WERI-Rb-1 (cell line): ENCODE data around the gene STXBP4.

Source experiments
- DNase-seq: peaks from one replicate; pipeline ENCODE4 v3.0.0-alpha.2; 2020
- H3K27ac ChIP-seq: fragments of 250-450 bp; sonication (Bioruptor Pico); 2 replicates; pipeline ENCODE4 v1.5.1; 2020; ENCODE audit warnings: mild to moderate bottlenecking, moderate library complexity
- H3K27me3 ChIP-seq: fragments of 250-450 bp; sonication (Bioruptor Pico); 2 replicates; pipeline ENCODE4 v1.5.1; 2021; ENCODE audit warnings: mild to moderate bottlenecking, low read depth, moderate library complexity; ENCODE audit not compliant: insufficient read depth, severe bottlenecking
- H3K36me3 ChIP-seq: fragments of 250-450 bp; sonication (Bioruptor Pico); 2 replicates; pipeline ENCODE4 v1.5.1; 2020; ENCODE audit warnings: mild to moderate bottlenecking, moderate library complexity
- H3K4me3 ChIP-seq: 2 replicates; pipeline ENCODE4 v1.5.1; 2011; ENCODE audit warnings: low read depth, mild to moderate bottlenecking, control low read depth, low read length
- H3K9me3 ChIP-seq: fragments of 250-450 bp; sonication (Bioruptor Pico); 2 replicates; pipeline ENCODE4 v1.5.1; 2021; ENCODE audit warnings: mild to moderate bottlenecking, moderate library complexity; ENCODE audit not compliant: severe bottlenecking
- CTCF ChIP-seq: IDR thresholded peaks from 2 replicates; pipeline ENCODE4 v1.5.1; 2011; ENCODE audit warnings: low read depth, mild to moderate bottlenecking, control low read depth, inconsistent platforms, low read length

Gene STXBP4

GRCh38 chr17:54971901-54972300 is 3.3 kb downstream of the STXBP4 start:
- no peak overlapping the region for H3K27ac ChIP-seq
- H3K4me3 ChIP-seq = no peak overlapping the region
- H3K36me3 ChIP-seq = peaks cover 4% of the 10 kb centered on the region
- no peaks in the 10 kb centered on the region for H3K9me3 ChIP-seq
- no peak for DNase-seq
- no peak for TF ChIP-seq CTCF
- H3K27me3 ChIP-seq = no peaks in the 10 kb centered on the region

DNA sequence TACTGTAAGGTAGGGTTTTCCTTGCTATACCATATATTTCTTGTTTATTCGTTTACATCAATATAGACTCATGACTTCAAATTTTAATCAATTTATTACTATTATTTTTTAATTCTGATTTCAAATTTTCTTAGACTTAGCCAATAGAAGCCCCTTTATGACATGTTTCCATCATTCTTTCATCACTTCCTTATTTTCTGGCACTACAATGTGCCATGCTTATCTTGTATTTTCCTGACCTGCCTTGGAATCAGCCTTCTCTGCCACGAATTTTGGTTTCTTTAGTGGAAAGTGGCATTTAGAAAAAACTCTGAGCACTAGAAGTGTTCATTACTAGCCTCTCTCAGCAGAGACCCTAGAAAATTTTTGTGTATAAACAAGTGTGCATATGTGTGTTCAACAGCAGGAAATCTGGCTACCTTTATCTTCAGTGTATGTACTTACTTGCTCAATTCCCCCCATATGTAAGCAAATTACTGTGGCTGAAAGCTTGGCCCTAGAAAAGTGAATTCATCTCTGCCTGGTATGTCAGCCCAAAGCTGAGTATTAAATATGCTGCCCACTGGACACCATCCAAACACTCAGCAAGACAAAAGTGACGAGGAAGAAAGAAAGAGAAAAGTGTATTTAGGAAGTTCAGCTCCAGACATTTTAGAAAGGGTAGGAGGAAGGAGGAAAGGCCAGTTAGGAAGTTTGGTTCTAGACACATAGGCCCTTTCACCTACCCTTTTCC is 4.0 kb downstream of the STXBP4 start:
- Histone ChIP-seq H3K4me3 (no peak overlapping the region), H3K27ac (no peak overlapping the region), H3K9me3 (no peaks in the 10 kb centered on the region), H3K36me3 (peaks cover 4% of the 10 kb centered on the region), H3K27me3 (no peaks in the 10 kb centered on the region)
- no peak for DNase-seq
- no peak for TF ChIP-seq CTCF

GRCh38 chr17:54974759-54975158 is 6.2 kb downstream of the STXBP4 start:
- no peak for DNase-seq
- no peaks in the 10 kb centered on the region for H3K27me3 ChIP-seq
- no peak for TF ChIP-seq CTCF
- H3K27ac ChIP-seq = no peak overlapping the region
- H3K36me3 ChIP-seq = no peaks in the 10 kb centered on the region
- no peak overlapping the region for H3K4me3 ChIP-seq
- no peaks in the 10 kb centered on the region for H3K9me3 ChIP-seq

DNA sequence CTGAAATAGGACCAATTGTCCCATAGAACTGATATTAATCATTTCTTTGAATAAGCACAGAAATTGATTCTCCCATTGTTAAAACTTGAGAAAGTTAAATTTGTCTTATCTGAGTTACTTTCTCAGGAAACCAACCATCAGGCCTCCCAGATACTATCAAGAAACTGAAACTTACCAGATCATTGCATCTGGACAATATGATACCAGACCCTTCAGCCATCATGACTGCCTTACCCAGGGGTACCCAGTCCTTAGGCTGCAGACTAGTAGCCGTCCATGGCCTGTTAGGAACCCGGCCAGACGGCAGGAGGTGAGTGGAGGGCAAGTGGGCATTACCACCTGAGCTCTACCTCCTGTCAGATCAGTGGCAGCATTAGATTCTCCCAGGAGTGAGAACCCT is 7.8 kb downstream of the STXBP4 start:
- Histone ChIP-seq H3K27me3 (no peaks in the 10 kb centered on the region), H3K27ac (no peak overlapping the region), H3K36me3 (no peaks in the 10 kb centered on the region), H3K4me3 (no peak overlapping the region), H3K9me3 (no peaks in the 10 kb centered on the region)
- DNase-seq = no peak
- no peak for TF ChIP-seq CTCF

DNA sequence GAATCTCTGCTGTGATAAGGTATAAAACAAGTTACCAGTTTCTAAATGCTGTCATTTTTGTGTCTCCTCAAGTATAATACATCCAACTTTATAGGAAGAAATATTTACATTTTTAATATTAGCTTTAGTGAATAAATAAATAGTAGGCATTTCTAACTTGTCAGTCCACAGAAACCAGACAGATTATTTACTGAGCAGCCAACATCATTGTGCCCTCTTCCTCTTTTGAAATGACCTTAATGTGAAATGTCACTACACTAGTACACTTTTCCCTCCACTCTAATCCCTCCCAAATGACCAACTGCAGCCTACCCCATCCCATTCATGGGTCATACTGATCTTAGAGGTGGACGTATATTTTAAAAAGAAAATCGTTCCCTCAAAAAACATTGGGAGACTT is 9.2 kb downstream of the STXBP4 start:
- Histone ChIP-seq H3K9me3 (no peaks in the 10 kb centered on the region), H3K27ac (no peak overlapping the region), H3K4me3 (no peak overlapping the region), H3K36me3 (no peaks in the 10 kb centered on the region), H3K27me3 (no peaks in the 10 kb centered on the region)
- DNase-seq = no peak
- TF ChIP-seq CTCF = no peak

DNA sequence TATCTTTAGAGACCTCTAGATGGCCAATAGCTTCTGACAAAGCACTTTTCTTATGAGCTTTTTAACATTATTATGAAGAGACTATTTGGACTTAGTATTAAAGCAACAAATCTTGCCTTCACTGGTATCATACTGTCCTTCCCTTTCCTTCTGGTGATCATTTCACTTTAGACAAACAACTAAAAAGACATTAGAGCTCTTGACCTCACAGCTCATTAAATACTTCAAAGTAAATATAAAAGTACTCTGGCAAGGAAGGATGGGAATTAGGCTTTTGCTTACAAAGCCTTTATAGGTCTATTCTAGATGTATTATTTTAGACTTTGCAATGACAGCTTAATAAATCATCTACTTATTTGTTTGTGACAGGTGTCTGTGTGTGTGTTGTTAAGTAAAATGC is 11.1 kb downstream of the STXBP4 start:
- no peak for TF ChIP-seq CTCF
- Histone ChIP-seq H3K4me3 (no peak overlapping the region), H3K36me3 (no peaks in the 10 kb centered on the region), H3K9me3 (no peaks in the 10 kb centered on the region), H3K27me3 (no peaks in the 10 kb centered on the region), H3K27ac (no peak overlapping the region)
- DNase-seq = no peak
